NCI-H69 (cell line): ENCODE data around the gene TBXA2R.

Source experiments
- DNase-seq: peaks from one replicate; lab custom pipeline; 2025; lab: John Stamatoyannopoulos, UW

The TBXA2R gene

GRCh38 chr19:3619631-3620012 lies 12.9 kb upstream of the TBXA2R start:
- DNase-seq, result no peak

GRCh38 chr19:3618811-3619630 lies 12.3 kb upstream of the TBXA2R start:
- DNase-seq, result no peak

GRCh38 chr19:3618144-3618810 lies 11.6 kb upstream of the TBXA2R start:
- DNase-seq, result no peak

GRCh38 chr19:3617463-3617862 lies 10.8 kb upstream of the TBXA2R start:
- no peak for DNase-seq

- DNase-seq, result no peak
Measured at GRCh38 chr19:3615524-3616135, 9.0 kb upstream of the TBXA2R start.

GRCh38 chr19:3614858-3615505 lies 8.3 kb upstream of the TBXA2R start:
- no peak for DNase-seq

- DNase-seq, result peak; percentile 66
Measured at GRCh38 chr19:3613818-3614661, 7.4 kb upstream of the TBXA2R start.

GRCh38 chr19:3612901-3613741 lies 6.4 kb upstream of the TBXA2R start:
- no peak for DNase-seq

- no peak for DNase-seq
Measured at GRCh38 chr19:3612330-3612729, 5.7 kb upstream of the TBXA2R start.

- no peak for DNase-seq
Measured at GRCh38 chr19:3611841-3612240, 5.2 kb upstream of the TBXA2R start.

- DNase-seq, result no peak
Measured at GRCh38 chr19:3610745-3611717, 4.4 kb upstream of the TBXA2R start.

- peak; percentile 24 for DNase-seq
Measured at GRCh38 chr19:3609779-3610719, 3.4 kb upstream of the TBXA2R start.

GRCh38 chr19:3608750-3609322 lies 2.2 kb upstream of the TBXA2R start:
- DNase-seq, result no peak

- no peak for DNase-seq
Measured at GRCh38 chr19:3608079-3608641, 1.5 kb upstream of the TBXA2R start.

GRCh38 chr19:3607303-3608078 lies 816 bp upstream of the TBXA2R start:
- DNase-seq, result no peak

GRCh38 chr19:3606174-3606689 lies 443 bp downstream of the TBXA2R start:
- peak; percentile 84 for DNase-seq

- peak; percentile 62 for DNase-seq
Measured at GRCh38 chr19:3605770-3606169, 905 bp downstream of the TBXA2R start.
